HEK293 (cell line): ENCODE measurements around the gene LMBRD2.
A peak's percentile ranks its signal among the peaks of the same experiment; 100 is the strongest.

ENCODE experiments used
- CTCF ChIA-PET: fragments of 350-600 bp; formaldehyde crosslinking; extraction: SDS; loops from one replicate; lab custom pipeline; 2021; ENCODE audit warnings: antibody characterized with exemption; lab: Yijun Ruan, JAX
- POLR2A ChIA-PET: fragments of 300-600 bp; formaldehyde crosslinking; extraction: SDS; loops from one replicate; lab custom pipeline; 2020; ENCODE audit warnings: antibody characterized with exemption, inconsistent platforms; lab: Yijun Ruan, JAX
- H3K27ac ChIP-seq: fragments of 200-500 bp; sonication (Bioruptor generic); 2 replicates; pipeline ENCODE4 v1.5.1; 2014; ENCODE audit warnings: low read depth, low read length, control low read depth, inconsistent platforms; ENCODE audit errors: extremely low read depth
- H3K36me3 ChIP-seq, 2 experiments: fragments of 200-500 bp in 1 of 2; sonication (Bioruptor generic) in 1 of 2; 1 replicate in 1 of 2; 2 replicates in 1 of 2; pipeline ENCODE4 v1.5.1; 2014 to 2017; ENCODE audit warnings: inconsistent platforms in 2 of 2, low read length in 2 of 2; ENCODE audit not compliant: control insufficient read depth in 2 of 2, insufficient read depth in 1 of 2
- H3K4me1 ChIP-seq: fragments of 200-500 bp; sonication (Bioruptor generic); 2 replicates; pipeline ENCODE4 v1.5.1; 2014; ENCODE audit warnings: mild to moderate bottlenecking, low read length, inconsistent platforms; ENCODE audit not compliant: control insufficient read depth, insufficient read depth
- H3K4me3 ChIP-seq: 2 replicates; pipeline ENCODE4 v1.5.1; 2011; ENCODE audit warnings: low read depth, mild to moderate bottlenecking, control low read depth, low read length, moderate library complexity
- H3K9me3 ChIP-seq: fragments of 200-500 bp; sonication (Bioruptor generic); 2 replicates; pipeline ENCODE4 v1.5.1; 2014; ENCODE audit warnings: low read depth, low read length, inconsistent platforms; ENCODE audit not compliant: control insufficient read depth, insufficient read depth
- BCL11A ChIP-seq: fragments of 450-650 bp; formaldehyde crosslinking; IDR thresholded peaks from 2 replicates; pipeline ENCODE4 v1.5.1; 2016; ENCODE audit warnings: low read depth, missing biosample characterization, missing genetic modification characterization
- GLIS1 ChIP-seq: fragments of 450-650 bp; formaldehyde crosslinking; IDR thresholded peaks from 2 replicates; pipeline ENCODE4 v1.5.1; 2016; ENCODE audit warnings: missing biosample characterization, missing genetic modification characterization
- KLF16 ChIP-seq: fragments of 450-650 bp; formaldehyde crosslinking; IDR thresholded peaks from 2 replicates; pipeline ENCODE4 v1.5.1; 2017; ENCODE audit warnings: missing biosample characterization, missing genetic modification characterization
- PRDM1 ChIP-seq: fragments of 450-650 bp; formaldehyde crosslinking; IDR thresholded peaks from 2 replicates; pipeline ENCODE4; 2016; ENCODE audit warnings: missing biosample characterization, missing genetic modification characterization
- PRDM6 ChIP-seq: fragments of 450-650 bp; formaldehyde crosslinking; IDR thresholded peaks from 2 replicates; pipeline ENCODE4 v1.5.1; 2017; ENCODE audit warnings: missing biosample characterization, missing genetic modification characterization
- TCF7L2 ChIP-seq: IDR thresholded peaks from 2 replicates; pipeline ENCODE4 v1.6.1; 2011; ENCODE audit warnings: low read depth, mild to moderate bottlenecking, inconsistent platforms, low read length, moderate library complexity, borderline replicate concordance
- TSHZ1 ChIP-seq: fragments of 450-650 bp; formaldehyde crosslinking; IDR thresholded peaks from 2 replicates; pipeline ENCODE4 v1.5.1; 2016; ENCODE audit warnings: missing biosample characterization, missing genetic modification characterization, borderline replicate concordance
- ZNF239 ChIP-seq: fragments of 450-650 bp; formaldehyde crosslinking; IDR thresholded peaks from 2 replicates; pipeline ENCODE4 v1.5.1; 2016; ENCODE audit warnings: missing biosample characterization, missing genetic modification characterization
- ZNF341 ChIP-seq: fragments of 450-650 bp; formaldehyde crosslinking; IDR thresholded peaks from 2 replicates; pipeline ENCODE4; 2016; ENCODE audit warnings: low read depth, missing biosample characterization, missing genetic modification characterization
- ZNF350 ChIP-seq: fragments of 450-650 bp; formaldehyde crosslinking; IDR thresholded peaks from 2 replicates; pipeline ENCODE4 v1.5.0; 2017; ENCODE audit warnings: missing biosample characterization, mild to moderate bottlenecking, missing genetic modification characterization
- ZNF48 ChIP-seq: fragments of 450-650 bp; formaldehyde crosslinking; IDR thresholded peaks from 2 replicates; pipeline ENCODE4 v1.5.1; 2016; ENCODE audit warnings: missing biosample characterization, missing genetic modification characterization
- ZNF488 ChIP-seq: fragments of 450-650 bp; formaldehyde crosslinking; IDR thresholded peaks from 2 replicates; pipeline ENCODE4 v1.5.1; 2016; ENCODE audit warnings: missing biosample characterization, missing genetic modification characterization
- ZNF518A ChIP-seq: fragments of 450-650 bp; formaldehyde crosslinking; conservative IDR thresholded peaks from 2 replicates; pipeline ENCODE4 v1.5.1; 2016; ENCODE audit warnings: low read depth, missing biosample characterization, missing genetic modification characterization
- ZNF585B ChIP-seq: fragments of 450-650 bp; formaldehyde crosslinking; IDR thresholded peaks from 2 replicates; pipeline ENCODE4 v1.5.1; 2016; ENCODE audit warnings: missing biosample characterization, missing genetic modification characterization
- ZNF624 ChIP-seq: fragments of 450-650 bp; formaldehyde crosslinking; IDR thresholded peaks from 2 replicates; pipeline ENCODE4 v1.5.1; 2017; ENCODE audit warnings: missing biosample characterization, missing genetic modification characterization
- ZNF664 ChIP-seq: fragments of 450-650 bp; formaldehyde crosslinking; IDR thresholded peaks from 2 replicates; pipeline ENCODE4 v1.5.1; 2016; ENCODE audit warnings: missing biosample characterization, missing genetic modification characterization
- ZNF701 ChIP-seq: fragments of 450-650 bp; formaldehyde crosslinking; IDR thresholded peaks from 2 replicates; pipeline ENCODE4 v1.5.1; 2016; ENCODE audit warnings: missing biosample characterization, missing genetic modification characterization
- ZNF791 ChIP-seq: fragments of 450-650 bp; formaldehyde crosslinking; IDR thresholded peaks from 2 replicates; pipeline ENCODE4 v1.5.1; 2016; ENCODE audit warnings: missing biosample characterization, missing genetic modification characterization
- ZSCAN18 ChIP-seq: fragments of 450-650 bp; formaldehyde crosslinking; IDR thresholded peaks from 2 replicates; pipeline ENCODE4 v1.5.1; 2016; ENCODE audit warnings: missing biosample characterization, missing genetic modification characterization
- ZSCAN30 ChIP-seq: fragments of 450-650 bp; IDR thresholded peaks from 2 replicates; pipeline ENCODE4 v1.5.1; 2018; ENCODE audit warnings: missing biosample characterization, mild to moderate bottlenecking, missing genetic modification characterization, moderate library complexity

The LMBRD2 gene

GRCh38 chr5:36177715-36178523, 26.2 kb upstream of the LMBRD2 start (continued):
- no peak for TF ChIP-seq PRDM6
- no peak for TF ChIP-seq GLIS1 (tag by site-specific recombination)
- TF ChIP-seq ZSCAN30 (tag by site-specific recombination): peak; percentile 77
- TF ChIP-seq ZNF585B (tag by site-specific recombination): no peak

GRCh38 chr5:36177154-36177553, 25.5 kb upstream of the LMBRD2 start:
- Histone ChIP-seq H3K4me3 (no peak overlapping the region), H3K36me3 (peaks cover 85 to 90% of the 10 kb centered on the region in 2 experiments), H3K4me1 (no peaks in the 10 kb centered on the region), H3K9me3 (no peaks in the 10 kb centered on the region), H3K27ac (no peak overlapping the region)
- TF ChIP-seq TCF7L2: no peak
- no peak for TF ChIP-seq BCL11A (tag by site-specific recombination)
- TF ChIP-seq ZNF239 (tag by site-specific recombination): no peak
- no peak for TF ChIP-seq ZNF664 (tag by site-specific recombination)
- TF ChIP-seq ZNF701 (tag by site-specific recombination): no peak
- no peak for TF ChIP-seq ZNF341 (tag by site-specific recombination)
- TF ChIP-seq ZNF518A (tag by site-specific recombination): no peak
- TF ChIP-seq ZNF791 (tag by site-specific recombination): no peak
- ChIA-PET POLR2A (no interaction called here), CTCF (interaction anchor here (0.6 to 3.1 kb wide), 16 partner anchors 8 to 517 kb away, joined by 3 to 38 read pairs (median 5); partner anchors contain the start of genes LMBRD2 and NADK2)

GRCh38 chr5:36175043-36175442, 23.4 kb upstream of the LMBRD2 start:
- H3K9me3 ChIP-seq: no peaks in the 10 kb centered on the region
- H3K27ac ChIP-seq: no peak overlapping the region
- no peak overlapping the region for H3K4me3 ChIP-seq
- peaks cover 84 to 90% of the 10 kb centered on the region in 2 experiments for H3K36me3 ChIP-seq
- ChIA-PET CTCF (interaction anchor here (0.7 kb wide), 1 partner anchor 18 kb away, joined by 3 read pairs; no protein-coding TSS in a partner anchor), POLR2A (no interaction called here)
- no peaks in the 10 kb centered on the region for H3K4me1 ChIP-seq
- TF ChIP-seq TSHZ1 (no peak), ZNF488 (no peak), ZSCAN18 (tag by site-specific recombination) (no peak), KLF16 (tag by site-specific recombination) (no peak), ZNF350 (tag by site-specific recombination) (no peak), PRDM1 (tag by site-specific recombination) (no peak), ZNF48 (tag by site-specific recombination) (no peak), ZNF624 (no peak)
